HG02798 (cell line): ENCODE data around the gene XRN1.
"Not testable (repeated sequence)": the region's sequence is repeated elsewhere in the genome, so short reads cannot be mapped to it uniquely, and the experiment has no call there.

Experiments
- ATAC-seq: cut with Tn5 transposase; IDR thresholded peaks from one replicate; pipeline ENCODE4 v1.9.1; 2021; ENCODE audit warnings: mild to moderate bottlenecking; ENCODE audit not compliant: unreplicated experiment, poor library complexity

Gene XRN1

DNA sequence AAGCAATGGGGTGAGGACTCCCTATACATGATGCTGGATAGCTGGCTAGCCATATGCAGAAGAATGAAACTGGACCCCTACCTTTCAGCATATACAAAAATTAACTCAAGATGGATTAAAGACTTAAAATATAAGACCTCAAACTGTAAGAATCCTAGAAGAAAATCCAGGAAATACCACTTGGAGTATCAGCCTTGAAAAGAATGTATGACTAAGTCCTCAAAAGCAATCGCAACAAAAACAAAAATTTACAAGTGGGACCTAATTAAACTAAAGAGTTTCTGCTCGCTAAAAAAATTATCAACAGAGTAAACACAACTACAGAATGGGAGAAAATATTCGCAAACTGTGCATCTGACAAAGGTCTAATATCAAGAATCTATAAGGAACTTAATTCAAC lies 94.3 kb downstream of the XRN1 start:
- ATAC-seq: no peak

DNA sequence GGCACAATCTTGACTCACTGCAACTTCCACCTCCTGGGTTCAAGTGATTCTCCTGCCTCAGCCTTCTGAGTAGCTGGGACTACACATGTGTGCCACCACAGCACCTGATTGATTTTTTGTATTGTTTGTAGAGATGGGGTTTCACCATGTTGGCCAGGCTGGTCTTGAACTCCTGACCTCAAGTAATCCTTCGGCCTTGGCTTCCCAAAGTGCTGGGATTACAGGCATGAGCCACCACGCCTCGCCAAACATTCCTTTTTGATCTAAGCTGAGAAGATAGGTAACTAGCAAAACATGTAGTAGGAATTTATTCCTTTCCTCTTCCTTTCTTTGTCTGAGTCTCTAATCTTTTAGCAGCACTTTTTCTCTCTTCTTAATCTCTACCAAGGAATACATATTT lies 95.1 kb downstream of the XRN1 start:
- not testable (repeated sequence) for ATAC-seq

DNA sequence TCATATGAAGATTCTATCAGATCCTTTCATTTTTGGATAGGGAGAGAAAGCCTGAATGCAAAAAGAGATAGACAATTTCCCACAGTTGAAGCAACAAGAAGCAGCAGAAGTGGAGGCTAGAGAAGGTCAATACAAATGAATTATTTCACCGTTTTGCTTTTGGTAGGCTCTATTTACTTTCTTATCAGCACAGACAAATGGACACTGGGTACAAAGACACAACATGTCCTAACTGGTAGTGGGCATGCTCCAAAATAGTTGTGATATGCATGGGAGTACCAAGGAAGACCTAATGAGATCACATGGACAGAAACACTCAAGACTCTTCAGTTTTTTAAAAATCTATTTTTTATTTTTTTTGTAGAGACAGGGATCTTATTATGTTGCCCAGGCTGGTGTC lies 99.4 kb downstream of the XRN1 start:
- no peak for ATAC-seq

DNA sequence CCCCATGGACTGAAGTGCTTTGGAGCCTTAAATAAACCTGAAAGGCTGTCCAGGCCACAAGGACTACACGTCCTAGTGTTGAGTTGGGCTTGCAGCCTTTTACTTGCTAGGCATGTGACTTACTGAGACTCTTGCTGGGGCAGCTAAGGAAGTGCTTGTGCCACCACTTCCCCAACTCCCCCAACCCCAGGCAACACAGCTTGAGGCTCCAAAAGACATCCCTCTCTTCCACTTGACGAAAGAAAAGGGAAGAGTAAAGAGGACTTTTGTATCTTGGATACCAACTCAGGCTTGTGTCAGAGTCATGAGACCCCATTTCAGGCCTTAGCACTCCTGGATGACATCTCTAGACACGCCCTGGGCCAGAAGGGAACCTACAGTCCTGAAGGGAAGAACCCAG lies 109.8 kb downstream of the XRN1 start:
- ATAC-seq: no peak

DNA sequence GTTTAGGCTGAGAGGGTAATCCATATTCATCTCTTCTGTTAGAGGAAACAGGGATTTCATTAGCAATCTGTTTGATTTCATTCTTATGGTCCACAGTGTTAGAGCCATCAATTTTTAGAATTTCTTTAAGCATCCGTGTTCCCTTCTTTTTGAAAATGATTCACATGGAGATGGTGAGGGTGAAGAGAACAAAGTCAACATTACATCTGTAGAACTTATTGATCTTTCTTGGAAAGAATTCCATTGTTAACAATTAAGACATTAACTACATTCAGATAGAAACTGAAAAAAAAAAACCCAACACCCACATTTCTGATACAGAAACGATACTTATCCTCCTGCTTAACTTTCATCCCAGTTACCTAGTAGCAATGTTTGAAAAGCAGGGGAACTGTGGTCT lies 115.4 kb downstream of the XRN1 start:
- ATAC-seq: no peak

DNA sequence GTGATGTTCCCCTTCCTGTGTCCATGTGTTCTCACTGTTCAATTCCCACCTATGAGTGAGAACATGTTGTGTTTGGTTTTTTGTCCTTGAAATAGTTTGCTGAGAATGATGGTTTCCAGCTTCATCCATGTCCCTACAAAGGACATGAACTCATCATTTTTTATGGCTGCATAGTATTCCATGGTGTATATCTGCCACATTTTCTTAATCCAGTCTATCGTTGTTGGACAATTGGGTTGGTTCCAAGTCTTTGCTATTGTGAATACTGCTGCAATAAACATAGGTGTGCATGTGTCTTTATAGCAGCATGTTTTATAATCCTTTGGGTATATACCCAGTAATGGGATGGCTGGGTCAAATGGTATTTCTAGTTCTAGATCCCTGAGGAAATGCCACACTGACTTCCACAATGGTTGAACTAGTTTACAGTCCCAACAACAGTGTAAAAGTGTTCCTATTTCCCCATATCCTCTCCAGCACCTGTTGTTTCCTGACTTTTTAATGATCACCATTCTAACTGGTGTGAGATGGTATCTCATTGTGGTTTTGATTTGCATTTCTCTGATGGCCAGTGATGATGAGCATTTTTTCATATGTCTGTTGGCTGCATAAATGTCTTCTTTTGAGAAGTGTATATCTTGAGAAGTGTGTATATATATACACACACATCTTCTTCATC lies 123.4 kb downstream of the XRN1 start:
- not testable (repeated sequence) for ATAC-seq

DNA sequence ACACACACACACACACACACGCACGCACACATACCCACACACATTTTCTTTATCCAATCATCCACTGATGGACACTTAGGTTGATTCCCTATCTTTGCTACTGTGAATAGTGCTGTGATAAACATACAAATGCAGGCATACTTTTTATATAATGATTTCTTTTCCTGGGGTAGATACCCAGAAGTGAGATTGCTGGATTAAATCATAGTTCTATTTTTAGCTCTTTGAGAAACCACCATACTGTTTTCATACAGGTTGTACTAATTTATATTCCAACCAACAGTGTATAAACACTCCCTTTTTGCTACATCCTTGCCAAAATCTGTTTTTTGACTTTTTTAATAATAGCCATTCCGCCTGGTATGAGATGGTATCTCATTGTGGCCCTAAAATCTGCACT lies 127.9 kb downstream of the XRN1 start:
- ATAC-seq: no peak

DNA sequence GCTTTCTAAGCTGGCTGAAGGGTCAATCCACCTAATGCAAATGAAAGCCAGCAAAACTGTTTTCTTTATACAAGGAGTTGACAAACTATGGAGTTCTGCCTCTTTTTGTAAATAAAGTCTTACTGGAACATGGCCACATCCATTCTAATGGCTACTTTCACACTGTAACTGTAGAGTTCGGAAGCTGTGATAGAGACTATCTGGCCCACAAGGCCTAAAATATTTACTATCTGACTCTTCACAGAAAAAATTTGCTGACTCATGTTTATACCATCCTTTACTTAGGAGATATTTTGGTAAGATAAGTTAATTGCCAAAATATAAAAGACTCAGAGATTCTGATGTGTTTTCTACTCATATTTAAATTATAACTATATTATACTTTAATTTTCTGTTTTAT lies 128.7 kb downstream of the XRN1 start:
- no peak for ATAC-seq

DNA sequence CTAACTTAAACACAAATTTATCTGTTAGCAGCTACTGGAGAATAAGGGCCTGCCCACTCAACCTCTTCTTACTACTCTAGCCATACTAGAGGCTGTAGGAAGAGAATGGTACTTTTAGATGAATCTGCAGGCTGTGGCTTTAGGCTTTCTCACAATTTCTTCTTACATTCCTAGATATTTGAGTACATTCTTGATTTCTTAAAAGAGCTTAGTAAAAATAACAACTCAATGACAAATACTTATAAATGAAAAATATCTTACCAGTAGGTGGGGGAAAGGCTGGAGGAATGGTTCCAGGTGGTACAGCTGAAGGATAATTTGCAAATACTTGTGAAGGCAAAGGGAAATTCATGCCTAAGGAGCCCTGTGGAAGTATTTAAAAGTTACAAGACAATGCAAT lies 129.5 kb downstream of the XRN1 start:
- no peak for ATAC-seq

DNA sequence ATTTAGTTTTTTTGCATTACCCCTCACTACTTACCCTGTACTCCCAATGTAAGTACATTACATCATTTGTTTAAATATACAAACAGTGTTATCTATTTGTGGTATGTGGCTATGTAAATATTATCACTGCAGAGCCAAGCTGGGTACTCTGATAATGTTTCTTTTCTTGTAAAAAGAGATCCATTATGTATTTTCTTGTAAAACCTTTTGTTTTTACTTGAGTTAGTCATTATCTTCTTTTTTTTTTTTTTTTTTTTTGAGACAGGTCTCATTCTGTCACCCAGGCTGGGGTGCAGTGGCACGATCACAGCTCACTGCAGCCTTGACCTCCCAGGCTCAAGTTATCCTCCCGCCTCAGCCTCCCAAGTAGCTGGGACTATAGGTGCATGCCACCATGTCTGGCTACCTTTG lies 131.9 kb downstream of the XRN1 start:
- ATAC-seq: not testable (repeated sequence)

DNA sequence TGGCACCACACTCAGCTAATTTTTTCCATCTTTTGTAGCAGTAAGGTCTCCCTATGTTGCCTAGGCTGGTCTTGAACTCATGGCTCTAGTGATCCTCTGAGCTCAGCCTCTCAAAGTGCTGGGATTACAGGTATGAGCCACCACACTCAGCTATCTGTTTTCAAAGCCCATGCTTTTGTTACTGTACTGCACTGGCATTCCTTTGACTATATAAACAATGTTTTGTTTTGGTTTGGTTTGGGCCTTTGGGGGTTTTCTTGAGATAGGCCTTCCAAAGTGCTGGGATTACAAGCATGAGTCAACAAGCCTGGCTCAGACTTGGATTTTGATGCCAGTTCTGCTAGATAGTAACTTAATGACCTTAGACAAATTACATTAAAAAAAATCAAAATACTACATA lies 132.8 kb downstream of the XRN1 start:
- no peak for ATAC-seq

DNA sequence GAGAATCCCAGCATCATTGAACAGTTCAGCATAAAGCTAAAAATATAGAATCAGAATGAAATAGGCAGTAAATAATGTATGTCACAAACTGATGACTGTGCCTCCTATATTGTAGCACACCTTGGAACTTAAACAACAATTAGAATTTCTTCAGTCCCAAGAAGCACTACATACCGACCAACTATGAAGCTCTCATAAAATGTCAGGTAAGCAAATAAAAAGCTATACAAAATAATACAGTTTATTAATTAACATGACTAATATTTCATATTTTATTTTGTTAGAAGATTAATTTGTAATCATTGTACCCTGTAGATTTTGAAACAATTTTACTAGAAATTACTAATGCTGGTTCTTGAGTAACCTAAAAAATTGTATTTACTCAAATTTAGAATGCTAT lies 137.4 kb downstream of the XRN1 start:
- ATAC-seq: no peak

DNA sequence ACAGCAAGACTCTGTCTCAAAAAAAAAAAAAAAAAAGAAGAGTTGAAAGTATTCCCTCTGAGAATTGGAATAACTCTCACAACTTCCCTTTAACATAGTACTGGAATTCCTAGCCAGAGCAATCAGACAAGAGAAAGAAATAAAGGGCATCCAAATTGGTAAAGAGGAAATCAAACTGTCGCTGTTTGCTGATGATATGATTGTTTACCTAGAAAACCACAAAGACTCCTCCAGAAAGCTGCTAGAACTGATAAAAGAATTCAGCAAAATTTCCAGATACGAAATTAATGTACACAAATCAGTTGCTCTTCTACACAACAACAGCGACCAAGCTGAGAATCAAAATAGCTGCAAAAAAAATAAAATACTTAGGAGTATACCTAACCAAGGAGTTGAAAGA lies 145.0 kb downstream of the XRN1 start:
- not testable (repeated sequence) for ATAC-seq

DNA sequence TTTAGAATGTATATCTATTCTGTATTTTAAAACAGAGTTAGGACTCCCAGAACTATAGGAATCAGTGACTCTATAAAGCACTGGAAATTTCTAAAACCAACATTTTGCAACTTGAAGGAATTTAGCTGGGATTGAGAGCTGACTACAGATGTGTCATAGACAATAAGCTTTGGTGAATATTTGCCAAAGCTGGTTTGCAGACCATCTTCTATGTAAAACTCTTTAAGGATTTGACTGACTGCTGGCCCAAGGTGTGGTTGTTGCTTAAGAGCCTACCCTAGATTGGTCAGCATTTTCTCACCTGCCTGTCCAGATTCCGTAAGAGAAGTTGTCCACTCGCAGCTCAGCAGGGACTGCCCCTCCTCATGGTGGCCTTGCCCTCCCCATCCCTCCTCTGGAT lies 149.2 kb downstream of the XRN1 start:
- no peak for ATAC-seq

DNA sequence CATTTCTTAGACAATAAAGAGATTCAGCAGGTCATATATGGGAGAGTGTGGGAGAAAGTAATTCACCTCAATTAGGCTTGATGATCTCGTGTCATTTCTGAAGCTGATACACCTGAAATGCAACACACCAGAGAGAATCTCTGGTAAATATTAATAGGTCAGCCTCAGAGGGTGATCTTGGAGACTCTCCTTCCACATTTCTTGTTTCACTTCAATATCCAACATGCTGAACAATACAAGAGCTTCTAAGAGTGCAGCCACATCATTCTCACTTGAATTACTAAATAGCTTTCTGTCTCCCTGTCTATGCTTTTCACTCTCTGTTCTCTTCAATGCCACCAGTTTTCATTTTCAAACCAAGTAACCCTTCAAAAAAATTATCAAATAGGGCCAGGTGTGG lies 151.3 kb downstream of the XRN1 start:
- no peak for ATAC-seq

DNA sequence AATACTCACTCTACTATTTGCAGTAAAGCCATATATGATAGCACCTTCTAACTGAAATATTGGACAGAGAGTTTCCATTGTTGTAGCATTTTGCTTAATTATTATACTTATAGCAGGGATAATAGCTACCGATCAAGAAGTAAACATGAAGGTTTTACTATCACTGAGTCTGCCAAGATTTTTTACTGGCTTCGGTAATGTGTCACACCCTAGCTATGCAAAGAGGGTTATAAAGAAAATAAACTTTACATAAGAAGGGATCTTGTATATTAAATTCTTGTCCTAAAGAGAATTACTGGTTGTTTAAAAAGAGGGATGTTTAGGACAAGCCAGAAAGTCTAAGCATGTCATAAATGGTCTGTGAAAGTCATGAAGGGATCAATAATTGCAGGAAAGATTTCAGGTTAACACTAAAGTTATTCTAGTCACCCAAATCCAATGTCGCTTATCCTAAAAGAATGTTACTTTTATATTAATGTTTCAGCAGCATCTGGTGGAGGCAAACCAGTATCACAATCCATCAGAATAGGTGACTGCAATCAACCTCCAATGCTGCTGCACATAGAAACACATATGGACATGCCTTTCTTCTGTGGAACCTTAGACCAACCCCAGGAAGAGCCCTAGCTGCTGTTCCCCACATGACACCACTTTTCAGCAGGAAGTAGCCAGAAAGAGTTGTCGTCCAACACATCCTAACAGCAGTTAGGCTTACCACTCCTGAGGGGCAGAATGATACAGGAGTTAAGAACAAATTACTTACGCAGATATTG lies 159.8 kb downstream of the XRN1 start:
- ATAC-seq: no peak

DNA sequence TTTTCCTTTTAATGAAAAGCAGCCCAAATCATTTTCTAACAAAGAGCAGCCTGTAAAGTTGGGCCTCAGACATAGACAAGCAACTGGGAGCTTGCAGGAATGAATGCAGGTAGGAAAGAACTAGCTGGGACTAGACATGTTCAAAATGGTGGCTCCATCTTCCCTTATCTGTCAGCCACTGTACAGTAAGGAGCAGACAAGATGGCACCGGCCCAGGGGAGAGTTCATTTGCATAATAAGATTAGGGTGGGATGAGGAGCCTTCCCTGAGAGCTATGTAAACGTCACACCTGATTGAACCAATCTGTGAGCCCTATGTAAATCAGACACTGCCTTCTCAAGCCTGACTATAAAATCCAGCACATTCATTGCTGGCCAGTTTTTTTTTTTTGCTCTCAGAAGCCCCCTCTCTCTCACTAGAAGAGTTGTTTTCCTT lies 162.7 kb downstream of the XRN1 start:
- no peak for ATAC-seq

DNA sequence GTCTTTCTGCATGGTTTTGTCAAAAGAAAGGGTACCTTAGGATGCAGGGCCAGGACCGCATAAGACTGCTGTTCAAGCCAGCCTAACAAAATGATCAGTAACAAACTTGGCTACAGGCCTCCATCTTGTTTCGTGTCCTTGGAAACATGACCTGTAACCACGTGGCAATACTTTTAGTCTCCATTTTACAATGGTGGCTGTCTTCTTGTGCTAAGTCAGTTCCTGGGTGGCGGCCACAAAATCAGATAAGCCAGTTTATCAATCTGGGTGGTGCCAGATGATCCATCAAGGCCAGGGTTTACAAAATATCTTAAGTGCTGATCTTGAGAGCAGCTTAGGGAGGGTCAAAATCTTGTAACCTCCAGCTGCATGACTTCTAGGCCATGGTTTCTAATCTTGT lies 165.3 kb downstream of the XRN1 start:
- no peak for ATAC-seq

DNA sequence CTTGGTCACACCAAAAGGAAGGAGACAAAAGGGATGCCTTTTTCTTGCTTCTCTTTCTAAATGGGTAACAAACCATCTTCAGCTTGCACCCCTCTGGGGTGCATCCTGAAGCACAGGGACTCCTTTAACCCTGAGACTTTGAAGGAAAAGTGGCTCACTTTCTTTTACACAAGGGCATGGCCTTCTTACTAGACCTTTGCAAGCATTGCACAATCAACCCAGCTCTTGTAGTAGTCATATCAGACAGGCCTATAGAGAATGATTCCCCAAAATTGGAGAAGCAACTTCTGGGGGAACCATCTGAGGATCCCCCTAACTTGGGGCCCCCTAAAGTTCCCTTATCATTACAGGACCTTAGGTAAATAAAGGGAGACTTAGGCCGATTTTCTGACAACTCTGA lies 166.4 kb downstream of the XRN1 start:
- no peak for ATAC-seq

DNA sequence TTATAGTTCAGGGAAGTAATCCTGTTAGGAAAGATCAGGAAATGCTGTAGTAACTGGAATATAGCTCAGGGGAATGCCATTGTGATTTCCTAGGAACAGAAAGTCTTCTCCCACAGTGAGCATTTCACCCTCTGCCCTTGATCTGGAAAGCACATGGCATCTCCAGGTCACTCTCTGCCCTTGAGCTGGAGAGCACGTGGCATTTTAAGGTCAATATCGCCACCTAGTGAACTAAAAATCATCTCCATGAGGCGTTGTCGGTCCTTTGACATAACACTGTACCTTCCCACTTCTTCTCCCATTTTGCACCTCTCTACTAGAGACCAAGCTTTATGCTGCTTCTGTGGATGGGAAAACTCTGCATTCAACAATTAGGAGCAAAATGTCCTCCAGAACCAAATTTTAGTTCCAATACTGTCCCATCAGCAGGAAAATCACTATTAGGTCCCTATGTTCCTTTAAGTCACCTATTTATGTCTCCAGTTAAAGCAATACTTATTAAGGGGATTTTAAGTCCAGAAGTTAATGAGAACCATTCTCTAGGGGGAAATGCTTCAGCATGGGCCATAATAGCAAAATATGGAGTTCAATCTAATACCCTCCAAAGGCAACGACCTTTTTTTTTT lies 167.8 kb downstream of the XRN1 start:
- ATAC-seq: peak; percentile 90

DNA sequence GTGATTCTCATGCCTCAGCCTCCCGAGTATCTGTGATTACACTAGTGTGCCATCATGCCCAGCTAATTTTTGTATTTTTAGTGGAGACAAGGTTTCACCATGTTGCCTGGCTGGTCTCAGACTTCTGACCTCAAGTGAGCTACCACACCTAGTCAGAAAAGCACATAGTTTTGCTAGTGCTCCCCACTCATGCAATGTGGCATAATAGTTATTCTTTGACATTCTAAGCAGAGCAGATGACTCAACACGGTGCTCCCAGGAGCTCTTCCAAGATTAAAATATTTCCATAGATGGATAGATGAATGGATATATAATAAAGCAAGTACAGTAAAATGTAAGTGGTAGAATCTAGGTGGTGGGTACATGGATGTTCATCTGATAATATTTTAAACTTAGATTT lies 169.4 kb downstream of the XRN1 start:
- ATAC-seq: no peak

DNA sequence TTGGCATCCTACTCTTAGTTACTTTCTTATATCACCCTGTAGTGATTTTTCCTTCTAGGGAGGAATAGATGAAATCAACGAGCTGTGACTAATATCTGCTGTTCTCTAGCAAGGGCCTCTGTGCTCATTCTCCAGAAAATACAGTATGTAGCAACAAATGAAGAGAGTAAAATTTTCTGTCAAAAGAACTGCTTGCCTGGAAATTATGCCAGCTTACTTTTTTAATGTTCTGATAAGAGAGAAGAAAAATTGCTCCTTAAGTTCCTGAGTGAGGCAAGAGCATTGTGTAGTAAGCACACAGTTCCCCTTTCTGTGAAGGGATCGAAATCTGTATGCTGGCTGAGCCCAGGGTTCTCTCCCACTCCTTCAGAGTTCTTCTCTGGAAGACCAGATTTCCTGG lies 171.1 kb downstream of the XRN1 start:
- no peak for ATAC-seq
